GM19468 (cell line): ENCODE results near the gene GJB5.

Source experiments
- ATAC-seq: cut with Tn5 transposase; IDR thresholded peaks from one replicate; pipeline ENCODE4 v1.9.1; 2021; ENCODE audit warnings: mild to moderate bottlenecking, moderate library complexity, moderate number of reproducible peaks; ENCODE audit not compliant: unreplicated experiment; ENCODE audit errors: extremely low read depth

The GJB5 gene

GRCh38 chr1:34792424-34792823 lies 37.6 kb downstream of the GJB5 start:
- ATAC-seq = no peak

- no peak for ATAC-seq
These were observed 38.3 kb downstream of the GJB5 start, which contains the start of gene GJA4 for GRCh38 chr1:34792868-34793727. TSS of gene GJA4 (plus strand) at chr1:34792999. CDS start at chr1:34794214, 1,215 bp downstream.

GRCh38 chr1:34794001-34794789 lies 39.3 kb downstream of the GJB5 start:
- no peak for ATAC-seq

- no peak for ATAC-seq
These were observed 39.9 kb downstream of the GJB5 start for GRCh38 chr1:34794790-34795180.

- ATAC-seq = no peak
These were observed 41.1 kb downstream of the GJB5 start for GRCh38 chr1:34795916-34796315.

GRCh38 chr1:34796990-34797389 lies 42.1 kb downstream of the GJB5 start:
- ATAC-seq = peak; percentile 68

GRCh38 chr1:34800214-34800613 lies 45.4 kb downstream of the GJB5 start:
- no peak for ATAC-seq

GRCh38 chr1:34803770-34804169 lies 48.9 kb downstream of the GJB5 start:
- no peak for ATAC-seq

GRCh38 chr1:34806396-34806795 lies 51.5 kb downstream of the GJB5 start:
- no peak for ATAC-seq
